Naive B cell (primary cell): Measurements from ENCODE around the gene DEAF1. TPM values are rescaled to one million over a fixed set of nuclear protein-coding genes. Genes with fewer than 3 reads are reported as not detected.

Source experiments
- ATAC-seq, 2 donors: fragments of 150-1000 bp; cut with Tn5 transposase; 2 replicates each; pipeline ENCODE4 v1.10.0; 2021; ENCODE audit warnings: low read depth in 2 of 2, mild to moderate bottlenecking in 2 of 2, moderate library complexity in 2 of 2
- DNase-seq: peaks from one replicate; pipeline ENCODE4 v3.0.0; 2022
- H3K27ac Mint-ChIP-seq, 6 donors: one replicate each; pipeline ENCODE4 v1.8.0; 2020 to 2022; ENCODE audit warnings: mild to moderate bottlenecking in 6 of 6, mixed read lengths in 6 of 6, moderate library complexity in 5 of 6, inconsistent platforms in 2 of 6
- H3K27me3 Mint-ChIP-seq, 3 donors: one replicate each; pipeline ENCODE4 v1.8.0; 2021 to 2022; ENCODE audit warnings: mixed read lengths in 3 of 3, mild to moderate bottlenecking in 1 of 3
- H3K36me3 Mint-ChIP-seq, 2 donors: one replicate each; pipeline ENCODE4 v1.8.0; 2020 to 2022; ENCODE audit warnings: mixed read lengths in 2 of 2, inconsistent platforms in 1 of 2, mild to moderate bottlenecking in 1 of 2
- H3K4me1 Mint-ChIP-seq, 3 donors: one replicate each; pipeline ENCODE4 v1.8.0; 2020 to 2022; ENCODE audit warnings: mixed read lengths in 3 of 3, inconsistent platforms in 1 of 3, mild to moderate bottlenecking in 1 of 3, moderate library complexity in 1 of 3
- H3K4me3 Mint-ChIP-seq, 8 donors: one replicate each; pipeline ENCODE4 v1.8.0; 2020 to 2022; ENCODE audit warnings: mild to moderate bottlenecking in 8 of 8, mixed read lengths in 8 of 8, moderate library complexity in 8 of 8, inconsistent platforms in 2 of 8
- H3K9me3 Mint-ChIP-seq, 7 donors: one replicate each; pipeline ENCODE4 v1.8.0; 2020 to 2022; ENCODE audit warnings: mixed read lengths in 7 of 7, mild to moderate bottlenecking in 5 of 7, inconsistent platforms in 2 of 7, moderate library complexity in 1 of 7
- polyA plus RNA-seq, 6 donors: library from polyadenylated mRNA; unstranded; fragments of 300-500 nt; fragmentation: Illumina TruSeq; gene quantifications; one replicate each; pipeline ENCODE4 v1.2.3, GENCODE V29; 2021; ENCODE audit warnings: low read depth in 6 of 6

The DEAF1 gene
- polyA plus RNA-seq, 6 donors from 2014 or later: 16.7 to 39.8 (median 24.7) TPM

- Mint-ChIP-seq H3K4me1 (peaks cover 8 to 17% (median 8%) of the 10 kb centered on the region in 3 donors), H3K36me3 (no peaks in the 10 kb centered on the region), H3K27ac (peak overlapping the region in 2 of 6 donors; percentile 54 to 69), H3K9me3 (no peaks in the 10 kb centered on the region), H3K4me3 (peak overlapping the region; percentile 30 to 79 (median 62)), H3K27me3 (peaks cover 0 to 25% (median 0%) of the 10 kb centered on the region in 3 donors)
- DNase-seq (no peak), ATAC-seq (no peak)
These were observed 31.5 kb upstream of the DEAF1 start for GRCh38 chr11:726278-727220.

DNA sequence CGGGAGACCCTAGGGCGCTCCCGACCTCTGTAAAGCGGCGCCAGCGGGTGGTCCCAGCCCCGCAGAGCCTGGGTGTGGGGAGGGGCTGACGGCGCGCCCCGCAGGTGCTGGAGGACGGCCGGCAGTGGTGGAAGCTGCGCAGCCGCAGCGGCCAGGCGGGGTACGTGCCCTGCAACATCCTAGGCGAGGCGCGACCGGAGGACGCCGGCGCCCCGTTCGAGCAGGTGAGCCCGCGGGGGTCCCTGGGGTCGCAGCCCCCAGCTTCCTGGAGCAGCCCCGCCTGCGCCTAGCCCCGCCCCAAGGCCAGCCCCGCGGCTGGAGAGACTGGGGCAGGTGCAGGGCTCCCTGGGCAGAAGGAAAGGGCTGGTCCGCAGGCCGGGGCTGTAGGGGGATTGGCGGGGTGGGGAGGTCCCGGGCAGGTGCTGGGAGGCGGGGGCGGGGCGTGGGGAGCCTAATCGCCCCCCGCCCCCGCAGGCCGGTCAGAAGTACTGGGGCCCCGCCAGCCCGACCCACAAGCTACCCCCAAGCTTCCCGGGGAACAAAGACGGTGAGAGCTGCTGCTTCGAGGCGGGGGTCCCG, 30.7 kb upstream of the DEAF1 start:
- Mint-ChIP-seq H3K4me3 (peak overlapping the region in 5 of 8 donors; percentile 12 to 72 (median 42)), H3K27me3 (peaks cover 0 to 30% (median 0%) of the 10 kb centered on the region in 3 donors), H3K36me3 (no peaks in the 10 kb centered on the region), H3K27ac (no peak overlapping the region), H3K4me1 (peaks cover 10 to 21% (median 13%) of the 10 kb centered on the region in 3 donors), H3K9me3 (no peaks in the 10 kb centered on the region)
- DNase-seq (no peak), ATAC-seq (no peak)

GRCh38 chr11:724778-725386, 29.9 kb upstream of the DEAF1 start:
- Mint-ChIP-seq H3K4me3 (peak overlapping the region in 6 of 8 donors; percentile 12 to 80 (median 66)), H3K27me3 (peaks cover 0 to 34% (median 0%) of the 10 kb centered on the region in 3 donors), H3K27ac (no peak overlapping the region), H3K36me3 (no peaks in the 10 kb centered on the region), H3K9me3 (no peaks in the 10 kb centered on the region), H3K4me1 (peaks cover 12 to 21% (median 13%) of the 10 kb centered on the region in 3 donors)
- no peak for ATAC-seq
- no peak for DNase-seq

GRCh38 chr11:724049-724777, 29.2 kb upstream of the DEAF1 start:
- peak overlapping the region in 5 of 8 donors; percentile 20 to 72 (median 35) for H3K4me3 Mint-ChIP-seq
- ATAC-seq: no peak
- H3K9me3 Mint-ChIP-seq: no peaks in the 10 kb centered on the region
- H3K27me3 Mint-ChIP-seq: peaks cover 0 to 37% (median 6%) of the 10 kb centered on the region in 3 donors
- no peaks in the 10 kb centered on the region for H3K36me3 Mint-ChIP-seq
- H3K27ac Mint-ChIP-seq: no peak overlapping the region
- DNase-seq: no peak
- peaks cover 14 to 25% (median 19%) of the 10 kb centered on the region in 3 donors for H3K4me1 Mint-ChIP-seq

DNA sequence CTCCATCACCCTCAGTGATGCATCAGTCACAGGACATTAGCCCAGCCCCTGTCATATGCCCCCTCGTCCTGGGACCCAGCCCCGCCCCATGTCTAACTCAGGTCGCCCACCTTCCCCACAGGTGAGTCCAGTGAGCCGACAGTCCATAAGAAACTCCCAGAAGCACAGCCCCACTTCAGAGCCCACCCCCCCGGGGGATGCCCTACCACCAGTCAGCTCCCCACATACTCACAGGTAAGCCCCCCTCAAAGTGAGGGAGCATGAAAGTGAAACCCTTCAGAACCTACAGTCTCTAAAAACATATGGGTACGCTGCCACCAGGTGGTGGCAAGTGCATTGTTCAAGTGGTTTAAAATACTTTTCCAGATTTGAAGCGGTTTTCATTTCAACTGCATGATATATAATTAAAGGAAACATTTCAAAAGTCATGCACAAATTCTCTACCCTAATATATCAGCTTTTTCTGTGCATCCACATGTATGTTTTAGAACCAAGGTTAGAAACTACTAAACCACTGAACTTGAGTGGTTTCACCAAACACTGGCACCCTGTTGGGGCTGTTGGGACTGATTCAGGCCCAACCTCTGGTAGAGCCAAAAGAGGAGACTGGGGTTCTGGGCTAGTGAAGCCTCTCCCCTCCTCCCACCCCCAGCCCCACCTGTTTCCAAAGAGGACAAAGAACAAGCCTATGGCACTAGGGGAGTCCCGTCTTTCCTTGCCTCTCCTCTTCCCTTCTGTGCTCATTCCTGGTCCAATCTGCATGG, 28.3 kb upstream of the DEAF1 start:
- no peaks in the 10 kb centered on the region for H3K9me3 Mint-ChIP-seq
- H3K27ac Mint-ChIP-seq: peak overlapping the region in 4 of 6 donors; percentile 74 to 93 (median 84)
- H3K4me1 Mint-ChIP-seq: peaks cover 15 to 26% (median 22%) of the 10 kb centered on the region in 3 donors
- H3K4me3 Mint-ChIP-seq: peak overlapping the region; percentile 79 to 93 (median 88)
- no peaks in the 10 kb centered on the region for H3K36me3 Mint-ChIP-seq
- peak; percentile 27 to 38 for ATAC-seq
- peak; percentile 68 for DNase-seq
- H3K27me3 Mint-ChIP-seq: peaks cover 0 to 40% (median 8%) of the 10 kb centered on the region in 3 donors

DNA sequence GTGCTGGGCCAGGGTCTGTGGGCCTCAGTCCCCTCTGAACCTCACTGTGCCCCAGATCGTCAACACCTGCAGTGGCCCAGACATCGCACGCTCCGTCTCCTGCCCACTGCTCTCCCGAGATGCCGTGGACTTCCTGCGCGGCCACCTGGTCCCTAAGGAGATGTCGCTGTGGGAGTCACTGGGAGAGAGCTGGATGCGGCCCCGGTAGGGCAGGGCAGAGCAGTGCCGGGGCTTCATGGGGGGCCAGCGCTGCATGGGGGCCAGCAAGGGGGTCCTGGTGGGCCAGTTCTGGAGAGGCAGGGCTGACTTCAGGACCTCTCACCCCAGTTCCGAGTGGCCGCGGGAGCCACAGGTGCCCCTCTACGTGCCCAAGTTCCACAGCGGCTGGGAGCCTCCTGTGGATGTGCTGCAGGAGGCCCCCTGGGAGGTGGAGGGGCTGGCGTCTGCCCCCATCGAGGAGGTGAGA, 27.4 kb upstream of the DEAF1 start:
- DNase-seq (no peak), ATAC-seq (no peak)
- Mint-ChIP-seq H3K27me3 (peaks cover 0 to 40% (median 8%) of the 10 kb centered on the region in 3 donors), H3K9me3 (no peaks in the 10 kb centered on the region), H3K4me1 (peaks cover 15 to 26% (median 22%) of the 10 kb centered on the region in 3 donors), H3K36me3 (no peaks in the 10 kb centered on the region), H3K27ac (peak overlapping the region in 1 of 6 donors; percentile 82), H3K4me3 (peak overlapping the region in 7 of 8 donors; percentile 30 to 86 (median 72))

DNA sequence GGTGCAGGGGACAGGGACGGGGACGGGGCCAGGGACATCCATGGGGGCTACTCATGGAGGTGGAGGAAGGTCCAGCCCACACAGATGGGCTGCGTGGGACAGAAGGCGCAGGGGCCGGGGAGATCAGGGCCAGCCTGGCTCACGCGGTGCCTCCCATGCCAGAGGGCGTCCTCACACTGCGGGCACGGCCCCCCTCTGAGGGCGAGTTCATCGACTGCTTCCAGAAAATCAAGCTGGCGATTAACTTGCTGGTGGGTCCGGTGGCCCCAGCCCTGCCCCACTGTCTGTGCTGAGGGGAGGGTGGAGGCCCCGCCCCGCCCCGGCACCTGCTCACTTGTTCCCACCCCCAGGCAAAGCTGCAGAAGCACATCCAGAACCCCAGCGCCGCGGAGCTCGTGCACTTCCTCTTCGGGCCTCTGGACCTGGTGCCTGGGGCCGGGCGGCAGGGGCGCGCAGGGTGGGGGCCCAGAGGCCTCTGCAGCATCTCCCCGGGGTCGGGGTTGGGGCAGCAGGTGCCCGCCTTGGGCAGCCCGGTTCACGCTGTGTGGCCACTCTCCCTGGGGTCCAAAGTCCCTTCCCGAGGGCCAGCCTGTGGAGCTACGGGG, 26.8 kb upstream of the DEAF1 start:
- peaks cover 0 to 37% (median 8%) of the 10 kb centered on the region in 3 donors for H3K27me3 Mint-ChIP-seq
- ATAC-seq (peak; percentile 79 to 85), DNase-seq (peak; percentile 72)
- no peaks in the 10 kb centered on the region for H3K9me3 Mint-ChIP-seq
- peak overlapping the region; percentile 59 to 93 (median 86) for H3K4me3 Mint-ChIP-seq
- peak overlapping the region in 1 of 6 donors; percentile 82 for H3K27ac Mint-ChIP-seq
- no peaks in the 10 kb centered on the region for H3K36me3 Mint-ChIP-seq
- peaks cover 15 to 25% (median 22%) of the 10 kb centered on the region in 3 donors for H3K4me1 Mint-ChIP-seq

- peak; percentile 53 to 54 for ATAC-seq
- Mint-ChIP-seq H3K4me3 (peak overlapping the region; percentile 59 to 93 (median 86)), H3K4me1 (peaks cover 13 to 22% (median 22%) of the 10 kb centered on the region in 3 donors), H3K36me3 (no peaks in the 10 kb centered on the region), H3K27me3 (peaks cover 0 to 36% (median 8%) of the 10 kb centered on the region in 3 donors), H3K9me3 (peaks cover 0 to 4% (median 0%) of the 10 kb centered on the region in 7 donors), H3K27ac (peak overlapping the region in 3 of 6 donors; percentile 74 to 83 (median 82))
- DNase-seq: peak; percentile 51
These were observed 26.3 kb upstream of the DEAF1 start for GRCh38 chr11:721247-721740.

DNA sequence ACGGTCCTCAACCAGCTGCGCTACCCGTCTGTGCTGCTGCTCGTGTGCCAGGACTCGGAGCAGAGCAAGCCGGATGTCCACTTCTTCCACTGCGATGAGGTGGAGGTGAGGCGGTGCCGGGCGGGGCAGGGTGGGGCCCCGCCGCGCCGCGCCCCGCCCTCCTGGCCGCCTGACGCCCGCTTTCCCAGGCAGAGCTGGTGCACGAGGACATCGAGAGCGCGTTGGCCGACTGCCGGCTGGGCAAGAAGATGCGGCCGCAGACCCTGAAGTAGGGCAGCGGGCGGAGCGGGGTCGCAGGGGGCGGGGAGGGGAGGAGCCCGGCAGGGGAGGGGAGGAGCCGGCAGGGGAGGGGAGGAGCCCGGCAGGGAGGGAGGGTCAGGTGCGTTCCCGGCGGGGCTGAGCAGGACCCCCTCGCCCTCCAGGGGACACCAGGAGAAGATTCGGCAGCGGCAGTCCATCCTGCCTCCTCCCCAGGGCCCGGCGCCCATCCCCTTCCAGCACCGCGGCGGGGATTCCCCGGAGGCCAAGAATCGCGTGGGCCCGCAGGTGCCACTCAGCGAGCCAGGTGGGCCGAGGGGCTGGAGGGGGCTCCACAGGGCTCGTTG, 25.7 kb upstream of the DEAF1 start:
- H3K4me1 Mint-ChIP-seq: peaks cover 13 to 22% (median 22%) of the 10 kb centered on the region in 3 donors
- H3K36me3 Mint-ChIP-seq: no peaks in the 10 kb centered on the region
- ATAC-seq (peak; percentile 9 to 34), DNase-seq (no peak)
- peak overlapping the region in 6 of 8 donors; percentile 57 to 91 (median 86) for H3K4me3 Mint-ChIP-seq
- H3K27ac Mint-ChIP-seq: peak overlapping the region in 1 of 6 donors; percentile 82
- H3K9me3 Mint-ChIP-seq: peaks cover 0 to 5% (median 0%) of the 10 kb centered on the region in 7 donors
- peaks cover 0 to 36% (median 8%) of the 10 kb centered on the region in 3 donors for H3K27me3 Mint-ChIP-seq

DNA sequence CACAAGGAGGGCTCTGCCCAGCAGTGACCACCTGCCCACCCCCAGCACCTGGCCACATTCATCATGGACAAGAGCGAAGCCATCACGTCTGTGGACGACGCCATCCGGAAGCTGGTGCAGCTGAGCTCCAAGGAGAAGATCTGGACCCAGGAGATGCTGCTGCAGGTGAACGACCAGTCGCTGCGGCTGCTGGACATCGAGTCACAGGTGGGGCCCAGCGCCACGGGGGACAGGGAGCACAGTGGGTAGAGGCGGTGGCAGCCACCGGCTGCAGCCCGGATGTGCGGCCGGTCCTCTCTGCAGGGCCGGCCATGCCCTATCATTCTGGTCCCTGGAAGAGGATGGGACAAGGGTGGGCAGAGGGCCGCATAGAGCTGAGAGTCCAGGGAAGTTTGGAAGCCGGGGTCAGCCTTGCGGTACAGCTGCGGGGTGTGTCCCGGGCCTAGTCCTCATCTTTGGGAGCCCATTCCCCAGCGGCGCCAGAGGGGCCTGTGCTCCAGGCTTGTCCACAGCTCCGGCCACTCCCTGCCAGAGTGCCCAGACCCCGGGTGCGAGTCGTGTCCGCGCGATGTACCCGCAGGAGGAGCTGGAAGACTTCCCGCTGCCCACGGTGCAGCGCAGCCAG, 25.1 kb upstream of the DEAF1 start:
- Mint-ChIP-seq H3K9me3 (peaks cover 0 to 9% (median 3%) of the 10 kb centered on the region in 7 donors), H3K4me1 (peaks cover 13 to 22% (median 22%) of the 10 kb centered on the region in 3 donors), H3K4me3 (peak overlapping the region; percentile 24 to 85 (median 59)), H3K27ac (peak overlapping the region in 3 of 6 donors; percentile 29 to 82 (median 74)), H3K27me3 (peaks cover 0 to 39% (median 10%) of the 10 kb centered on the region in 3 donors), H3K36me3 (peaks cover 0 to 3% of the 10 kb centered on the region in 2 donors)
- ATAC-seq: no peak
- no peak for DNase-seq
